PC-9 (cell line): ENCODE results near the gene SEC11A.

Source experiments
- EZH2 ChIP-seq: fragments of 200-600 bp; sonication (generic); IDR thresholded peaks from 2 replicates; pipeline ENCODE4 v1.8.0; 2017; ENCODE audit warnings: antibody characterized with exemption, low read depth
- TF ChIP-seq, protein P1 (sequence below): fragments of 200-600 bp; sonication (generic); conservative IDR thresholded peaks from 2 replicates; pipeline ENCODE4 v1.6.1; 2017; ENCODE audit warnings: mixed run types, antibody characterized with exemption, mild to moderate bottlenecking, moderate library complexity

DNA sequence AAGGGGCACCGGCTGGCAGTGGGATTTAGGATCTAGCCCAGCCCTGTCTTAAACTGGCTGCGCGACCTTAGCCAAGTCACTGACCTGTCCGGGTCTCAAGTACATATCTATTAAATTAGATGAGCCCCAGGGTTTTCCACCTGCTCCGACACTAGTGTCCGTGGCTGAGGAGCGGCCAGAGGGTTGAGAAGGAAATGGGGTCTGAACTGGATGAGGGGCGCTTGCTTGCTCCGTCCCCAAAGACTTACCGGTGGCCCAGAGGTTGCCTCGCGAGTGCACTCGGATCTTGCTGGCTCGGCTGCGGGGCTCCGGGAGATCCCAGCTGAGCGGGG lies 58.2 kb downstream of the SEC11A start:
- TF ChIP-seq, protein P1, sequence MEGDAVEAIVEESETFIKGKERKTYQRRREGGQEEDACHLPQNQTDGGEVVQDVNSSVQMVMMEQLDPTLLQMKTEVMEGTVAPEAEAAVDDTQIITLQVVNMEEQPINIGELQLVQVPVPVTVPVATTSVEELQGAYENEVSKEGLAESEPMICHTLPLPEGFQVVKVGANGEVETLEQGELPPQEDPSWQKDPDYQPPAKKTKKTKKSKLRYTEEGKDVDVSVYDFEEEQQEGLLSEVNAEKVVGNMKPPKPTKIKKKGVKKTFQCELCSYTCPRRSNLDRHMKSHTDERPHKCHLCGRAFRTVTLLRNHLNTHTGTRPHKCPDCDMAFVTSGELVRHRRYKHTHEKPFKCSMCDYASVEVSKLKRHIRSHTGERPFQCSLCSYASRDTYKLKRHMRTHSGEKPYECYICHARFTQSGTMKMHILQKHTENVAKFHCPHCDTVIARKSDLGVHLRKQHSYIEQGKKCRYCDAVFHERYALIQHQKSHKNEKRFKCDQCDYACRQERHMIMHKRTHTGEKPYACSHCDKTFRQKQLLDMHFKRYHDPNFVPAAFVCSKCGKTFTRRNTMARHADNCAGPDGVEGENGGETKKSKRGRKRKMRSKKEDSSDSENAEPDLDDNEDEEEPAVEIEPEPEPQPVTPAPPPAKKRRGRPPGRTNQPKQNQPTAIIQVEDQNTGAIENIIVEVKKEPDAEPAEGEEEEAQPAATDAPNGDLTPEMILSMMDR: no peak
- TF ChIP-seq EZH2: no peak
